ENCODE measurements around the gene LDHAL6B. TPM values are rescaled to one million over a fixed set of nuclear protein-coding genes. Genes with fewer than 3 reads are reported as not detected.
A peak's percentile ranks its signal among the peaks of the same experiment; 100 is the strongest.

LDHAL6B gene
- total RNA-seq, 1 experiment from 2014 or later, result not detected

GRCh38 chr15:59179717-59180116 is 26.9 kb upstream of the LDHAL6B start:
- no TSS peak for BruUV-seq (replicated peaks)
- peaks cover 14% of the 10 kb centered on the region for H3K4me1 Mint-ChIP-seq (ENCODE audit: low read depth, unreplicated experiment)
- no peaks in the 10 kb centered on the region for H3K9me3 Mint-ChIP-seq (ENCODE audit: low read depth, unreplicated experiment)
- no peaks in the 10 kb centered on the region for H3K27me3 Mint-ChIP-seq (ENCODE audit: unreplicated experiment)
- CTCF ChIA-PET, result no interaction called here
- no peak overlapping the region for H3K4me3 Mint-ChIP-seq (ENCODE audit: low read depth, unreplicated experiment)
- H3K36me3 Mint-ChIP-seq (ENCODE audit: insufficient read depth, unreplicated experiment), result peaks cover 86% of the 10 kb centered on the region
- DNase-seq, result no peak
- peak overlapping the region; percentile 45 for H3K27ac Mint-ChIP-seq (ENCODE audit: unreplicated experiment)
- TF ChIP-seq CTCF (IDR thresholded peaks at IDR 0.05; ENCODE audit: unreplicated experiment), result no peak
- intact Hi-C loops (cut with micrococcal nuclease; ENCODE audit: unreplicated experiment), result loop anchor here (5.0 to 10.0 kb wide), 2 partner anchors 195 to 313 kb away; partner anchors contain the start of gene MYO1E

GRCh38 chr15:59180945-59181600 is 25.6 kb upstream of the LDHAL6B start:
- no peak overlapping the region for H3K4me3 Mint-ChIP-seq (ENCODE audit: low read depth, unreplicated experiment)
- H3K36me3 Mint-ChIP-seq (ENCODE audit: insufficient read depth, unreplicated experiment), result peaks cover 86% of the 10 kb centered on the region
- no peak for TF ChIP-seq CTCF (IDR thresholded peaks at IDR 0.05; ENCODE audit: unreplicated experiment)
- H3K27me3 Mint-ChIP-seq (ENCODE audit: unreplicated experiment), result no peaks in the 10 kb centered on the region
- intact Hi-C loops (cut with micrococcal nuclease; ENCODE audit: unreplicated experiment), result no loop called here
- CTCF ChIA-PET, result no interaction called here
- DNase-seq, result no peak
- peak overlapping the region; percentile 45 for H3K27ac Mint-ChIP-seq (ENCODE audit: unreplicated experiment)
- H3K9me3 Mint-ChIP-seq (ENCODE audit: low read depth, unreplicated experiment), result no peaks in the 10 kb centered on the region
- no TSS peak for BruUV-seq (replicated peaks)
- no peaks in the 10 kb centered on the region for H3K4me1 Mint-ChIP-seq (ENCODE audit: low read depth, unreplicated experiment)

GRCh38 chr15:59185725-59186124 is 20.9 kb upstream of the LDHAL6B start:
- H3K4me3 Mint-ChIP-seq (ENCODE audit: low read depth, unreplicated experiment), result no peak overlapping the region
- intact Hi-C loops (cut with micrococcal nuclease; ENCODE audit: unreplicated experiment), result no loop called here
- DNase-seq, result no peak
- no peak for TF ChIP-seq CTCF (IDR thresholded peaks at IDR 0.05; ENCODE audit: unreplicated experiment)
- peaks cover 2% of the 10 kb centered on the region for H3K9me3 Mint-ChIP-seq (ENCODE audit: low read depth, unreplicated experiment)
- peaks cover 88% of the 10 kb centered on the region for H3K36me3 Mint-ChIP-seq (ENCODE audit: insufficient read depth, unreplicated experiment)
- BruUV-seq (replicated peaks), result no TSS peak
- H3K4me1 Mint-ChIP-seq (ENCODE audit: low read depth, unreplicated experiment), result peaks cover 7% of the 10 kb centered on the region
- H3K27ac Mint-ChIP-seq (ENCODE audit: unreplicated experiment), result no peak overlapping the region
- CTCF ChIA-PET, result no interaction called here
- H3K27me3 Mint-ChIP-seq (ENCODE audit: unreplicated experiment), result no peaks in the 10 kb centered on the region

GRCh38 chr15:59186501-59186900 is 20.1 kb upstream of the LDHAL6B start:
- no peak for TF ChIP-seq CTCF (IDR thresholded peaks at IDR 0.05; ENCODE audit: unreplicated experiment)
- Mint-ChIP-seq H3K27ac (ENCODE audit: unreplicated experiment) (no peak overlapping the region), H3K27me3 (ENCODE audit: unreplicated experiment) (no peaks in the 10 kb centered on the region), H3K36me3 (ENCODE audit: insufficient read depth, unreplicated experiment) (peaks cover 88% of the 10 kb centered on the region), H3K9me3 (ENCODE audit: low read depth, unreplicated experiment) (peaks cover 2% of the 10 kb centered on the region), H3K4me1 (ENCODE audit: low read depth, unreplicated experiment) (peaks cover 15% of the 10 kb centered on the region), H3K4me3 (ENCODE audit: low read depth, unreplicated experiment) (no peak overlapping the region)
- intact Hi-C loops (cut with micrococcal nuclease; ENCODE audit: unreplicated experiment), result no loop called here
- CTCF ChIA-PET, result interaction anchor here (0.6 to 0.7 kb wide), 2 partner anchors 10 to 227 kb away, joined by 5 read pairs; no protein-coding TSS in a partner anchor
- BruUV-seq (replicated peaks), result no TSS peak
- no peak for DNase-seq

Measured in Calu3 (cell line).